Liver (tissue), 3 donors: ENCODE data around the gene KDM2B.

Experiments used
- ATF3 ChIP-seq: IDR thresholded peaks from 2 replicates; pipeline ENCODE4 v1.6.1; 2016; ENCODE audit warnings: antibody characterized with exemption
- CTCF ChIP-seq: fragments of 150-350 bp; IDR thresholded peaks from 2 replicates; pipeline ENCODE4 v1.5.1; 2017; ENCODE audit warnings: improper control_type of control experiment, low read depth, low read length; ENCODE audit not compliant: missing input control
- EGR1 ChIP-seq, 2 donors: IDR thresholded peaks; 2 replicates each; pipeline ENCODE4 v1.6.1; 2016 to 2018; ENCODE audit warnings: antibody characterized with exemption in 2 of 2, low read depth in 2 of 2
- FOXA2 ChIP-seq: IDR thresholded peaks from 2 replicates; pipeline ENCODE4 v1.6.1; 2016; ENCODE audit warnings: antibody characterized with exemption
- GABPA ChIP-seq, 2 donors: IDR thresholded peaks in 1 of 2; conservative IDR thresholded peaks in 1 of 2; 2 replicates each; pipeline ENCODE4 v1.6.1; 2016; ENCODE audit warnings: antibody characterized with exemption in 2 of 2, mild to moderate bottlenecking in 1 of 2, moderate library complexity in 1 of 2
- JUND ChIP-seq, 2 donors: IDR thresholded peaks; 2 replicates each; pipeline ENCODE4 v1.6.1; 2016; ENCODE audit warnings: antibody characterized with exemption in 2 of 2
- YY1 ChIP-seq: IDR thresholded peaks from 2 replicates; pipeline ENCODE4 v1.6.1; 2016; ENCODE audit warnings: antibody characterized with exemption, mild to moderate bottlenecking
- TF ChIP-seq, protein P1 (sequence below): IDR thresholded peaks from 2 replicates; pipeline ENCODE4 v1.6.1; 2016; ENCODE audit warnings: antibody characterized with exemption
- TF ChIP-seq, protein P2 (sequence below): IDR thresholded peaks from 2 replicates; pipeline ENCODE4 v1.6.1; 2016; ENCODE audit warnings: antibody characterized with exemption
- donor health status: healthy.
- donor health status: healthy.

GRCh38 chr12:121608301-121608700 lies 27.5 kb upstream of the KDM2B start:
- no peak for TF ChIP-seq CTCF
- TF ChIP-seq, protein P1, sequence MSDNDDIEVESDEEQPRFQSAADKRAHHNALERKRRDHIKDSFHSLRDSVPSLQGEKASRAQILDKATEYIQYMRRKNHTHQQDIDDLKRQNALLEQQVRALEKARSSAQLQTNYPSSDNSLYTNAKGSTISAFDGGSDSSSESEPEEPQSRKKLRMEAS: no peak
- no peak for TF ChIP-seq GABPA (IDR thresholded peaks at IDR 0.05 in 1 of 2, conservative IDR thresholded peaks at IDR 0.05 in 1 of 2)
- TF ChIP-seq EGR1 (IDR thresholded peaks at IDR 0.05; ENCODE audit: low read depth in 2 of 2): no peak
- TF ChIP-seq, protein P2, sequence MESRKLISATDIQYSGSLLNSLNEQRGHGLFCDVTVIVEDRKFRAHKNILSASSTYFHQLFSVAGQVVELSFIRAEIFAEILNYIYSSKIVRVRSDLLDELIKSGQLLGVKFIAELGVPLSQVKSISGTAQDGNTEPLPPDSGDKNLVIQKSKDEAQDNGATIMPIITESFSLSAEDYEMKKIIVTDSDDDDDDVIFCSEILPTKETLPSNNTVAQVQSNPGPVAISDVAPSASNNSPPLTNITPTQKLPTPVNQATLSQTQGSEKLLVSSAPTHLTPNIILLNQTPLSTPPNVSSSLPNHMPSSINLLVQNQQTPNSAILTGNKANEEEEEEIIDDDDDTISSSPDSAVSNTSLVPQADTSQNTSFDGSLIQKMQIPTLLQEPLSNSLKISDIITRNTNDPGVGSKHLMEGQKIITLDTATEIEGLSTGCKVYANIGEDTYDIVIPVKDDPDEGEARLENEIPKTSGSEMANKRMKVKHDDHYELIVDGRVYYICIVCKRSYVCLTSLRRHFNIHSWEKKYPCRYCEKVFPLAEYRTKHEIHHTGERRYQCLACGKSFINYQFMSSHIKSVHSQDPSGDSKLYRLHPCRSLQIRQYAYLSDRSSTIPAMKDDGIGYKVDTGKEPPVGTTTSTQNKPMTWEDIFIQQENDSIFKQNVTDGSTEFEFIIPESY: no peak
- no peak for TF ChIP-seq ATF3
- TF ChIP-seq YY1: no peak
- TF ChIP-seq JUND (IDR thresholded peaks at IDR 0.05): no peak
- TF ChIP-seq FOXA2: no peak
